GM18907 (cell line): ENCODE results near the gene DSTN.

ENCODE experiments used
- ATAC-seq: cut with Tn5 transposase; IDR thresholded peaks from one replicate; pipeline ENCODE4 v1.9.1; 2021; ENCODE audit warnings: mild to moderate bottlenecking, moderate library complexity; ENCODE audit not compliant: unreplicated experiment

Gene DSTN

DNA sequence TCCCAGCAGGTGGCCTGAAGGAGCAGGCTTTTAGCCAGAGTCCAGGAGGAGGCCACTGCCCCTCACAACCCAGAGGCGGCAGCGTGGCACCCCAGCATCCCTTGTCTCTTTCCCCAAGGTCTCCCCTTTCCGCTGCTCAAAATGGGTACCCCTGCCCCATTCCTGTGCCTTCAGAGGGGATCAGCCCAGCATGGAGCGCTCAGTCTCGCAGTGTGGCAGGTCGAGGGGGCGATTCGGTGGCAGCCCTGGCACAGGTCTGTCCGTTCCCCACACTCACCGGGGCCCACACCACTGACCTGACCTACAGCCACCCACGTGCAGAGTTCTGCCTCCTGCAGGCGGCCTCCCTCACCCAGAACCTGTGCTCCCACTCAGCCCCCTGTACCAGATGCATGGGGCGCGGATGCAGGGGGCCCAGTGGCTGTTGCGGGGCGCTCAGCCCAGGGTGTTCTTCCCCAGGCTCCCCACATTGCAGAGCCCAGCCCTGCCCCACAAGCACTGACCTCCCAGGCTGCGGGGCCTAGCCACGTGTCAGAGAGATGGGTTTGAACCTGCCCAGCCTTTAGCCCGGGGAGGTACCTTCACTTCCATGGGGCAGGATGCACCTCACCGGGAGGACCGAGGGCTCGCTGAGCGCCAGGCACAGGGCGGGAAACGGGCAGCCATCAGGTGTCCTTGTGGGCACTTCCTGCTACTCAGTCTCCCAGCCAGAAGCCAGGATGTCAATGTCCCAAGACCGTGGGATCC lies 41.8 kb downstream of the DSTN start:
- ATAC-seq = no peak

DNA sequence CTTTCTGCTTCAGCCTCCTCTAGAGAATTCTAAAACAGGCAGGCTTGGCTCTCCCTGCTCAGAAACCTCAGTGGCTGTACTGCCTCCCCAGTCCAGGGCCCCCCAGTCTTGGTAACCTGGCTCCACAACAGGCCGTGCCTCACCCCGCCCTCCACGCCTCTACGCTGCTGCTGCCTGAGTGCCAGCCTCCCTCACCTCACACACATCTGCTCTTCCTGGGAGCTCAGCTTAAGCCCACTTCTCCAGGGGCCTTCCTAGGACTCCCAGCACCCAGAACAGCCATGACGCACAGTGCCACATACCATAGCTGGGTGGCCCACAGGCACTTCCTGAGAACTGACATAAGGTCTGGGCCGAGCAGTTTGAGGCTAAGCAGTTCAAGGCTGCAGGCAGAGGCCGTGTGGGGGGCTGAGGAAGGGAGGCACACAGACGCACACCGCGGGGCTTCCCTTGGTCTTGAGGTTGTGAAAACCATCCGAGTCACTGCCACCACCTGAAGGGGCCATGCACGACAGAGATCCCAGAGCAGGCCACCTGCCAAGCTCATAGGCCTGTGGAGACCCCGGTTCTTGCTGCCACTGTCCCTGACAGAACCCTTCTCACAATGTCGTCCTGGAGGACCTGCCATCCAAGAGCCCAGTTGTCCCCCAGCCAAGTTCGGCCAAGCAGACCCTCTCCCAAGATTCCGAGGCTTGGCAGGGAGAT lies 42.6 kb downstream of the DSTN start:
- no peak for ATAC-seq

DNA sequence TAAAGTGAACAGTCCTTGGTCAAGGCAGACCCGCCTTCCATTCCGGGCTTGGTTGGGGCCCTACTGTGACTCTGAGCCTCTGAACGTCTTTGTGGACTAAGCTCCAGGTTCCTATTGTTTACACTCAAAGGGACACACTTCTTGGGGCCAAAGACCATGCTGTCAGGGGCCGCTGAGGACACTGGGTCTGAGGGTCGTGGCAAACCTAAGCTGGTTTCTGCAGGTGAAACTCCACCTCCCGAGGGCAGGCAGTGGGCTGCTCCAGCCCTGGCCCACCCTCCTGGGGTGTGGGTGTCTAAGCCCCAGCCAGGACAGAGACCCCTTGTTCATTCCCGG lies 43.1 kb downstream of the DSTN start:
- ATAC-seq = no peak

DNA sequence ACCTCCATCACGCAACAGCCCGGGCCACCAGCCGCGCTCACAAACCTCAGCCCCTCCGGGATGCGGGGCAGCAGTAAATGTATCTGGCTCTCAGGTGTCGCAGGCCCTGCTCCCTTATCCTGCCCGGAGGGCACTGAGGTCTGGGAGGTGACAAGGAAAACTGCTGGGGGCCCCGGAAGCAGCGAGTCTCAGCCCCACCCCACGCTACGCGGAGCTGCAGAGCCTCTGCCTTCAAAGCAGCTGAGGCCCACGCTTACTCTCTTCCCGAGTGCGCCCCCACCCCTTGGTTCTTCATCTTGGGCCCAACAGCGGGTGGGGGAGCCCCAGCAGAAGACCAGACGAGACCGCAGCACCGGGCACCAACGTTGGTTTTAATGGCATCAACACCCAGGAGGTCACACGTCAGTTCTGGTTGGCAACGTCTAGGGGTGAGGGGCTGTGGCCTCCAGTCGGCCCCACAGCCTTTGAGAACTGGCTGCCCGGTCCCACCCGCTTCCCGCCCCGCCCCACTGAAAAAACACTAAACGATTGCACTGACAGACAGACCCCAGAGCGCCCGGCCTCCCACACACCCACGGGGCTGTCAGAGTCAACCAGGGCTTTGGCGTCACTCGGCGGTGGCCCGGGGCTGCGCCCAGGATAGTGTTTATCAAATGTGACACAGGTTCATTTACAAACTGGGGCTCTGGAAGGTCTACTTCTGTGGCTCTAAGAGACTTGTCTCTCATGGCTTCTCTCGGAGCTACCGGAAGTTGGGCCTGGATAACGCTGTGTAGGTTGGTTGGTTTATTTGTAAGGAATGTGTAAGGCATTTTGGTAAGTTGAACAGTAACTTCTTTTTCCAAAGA lies 43.7 kb downstream of the DSTN start:
- no peak for ATAC-seq

DNA sequence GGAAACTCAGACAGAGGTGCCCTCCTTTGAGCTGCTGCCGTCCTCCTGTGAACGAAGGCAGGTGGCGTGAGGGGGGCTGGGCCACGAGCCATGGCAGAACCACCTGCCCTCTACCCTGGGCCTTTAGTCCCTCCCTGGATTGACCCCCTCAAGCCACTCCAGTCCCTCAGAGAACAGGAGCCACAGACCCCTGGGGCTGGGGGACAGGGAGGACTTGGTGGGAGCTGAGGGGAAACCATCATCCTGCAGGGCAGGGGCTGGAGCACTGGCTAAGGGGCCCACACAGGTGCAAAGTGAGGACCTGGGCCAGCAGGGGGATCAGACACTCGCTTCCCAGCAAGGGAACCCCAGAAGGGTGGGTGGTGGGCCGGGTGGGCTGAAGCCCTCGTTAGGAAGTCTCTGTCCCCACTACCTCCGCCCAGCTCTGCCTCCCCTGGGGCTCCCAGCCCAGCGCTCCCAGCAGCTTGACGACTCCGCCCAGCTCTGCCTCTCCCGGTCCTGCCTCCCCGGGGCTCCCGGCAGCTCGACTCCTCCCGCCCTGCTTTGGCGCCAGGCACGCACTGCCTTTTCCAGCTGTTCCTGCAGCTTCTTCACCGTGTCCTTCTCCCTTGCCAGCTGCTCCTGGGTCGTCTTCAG lies 44.4 kb downstream of the DSTN start:
- ATAC-seq = no peak

DNA sequence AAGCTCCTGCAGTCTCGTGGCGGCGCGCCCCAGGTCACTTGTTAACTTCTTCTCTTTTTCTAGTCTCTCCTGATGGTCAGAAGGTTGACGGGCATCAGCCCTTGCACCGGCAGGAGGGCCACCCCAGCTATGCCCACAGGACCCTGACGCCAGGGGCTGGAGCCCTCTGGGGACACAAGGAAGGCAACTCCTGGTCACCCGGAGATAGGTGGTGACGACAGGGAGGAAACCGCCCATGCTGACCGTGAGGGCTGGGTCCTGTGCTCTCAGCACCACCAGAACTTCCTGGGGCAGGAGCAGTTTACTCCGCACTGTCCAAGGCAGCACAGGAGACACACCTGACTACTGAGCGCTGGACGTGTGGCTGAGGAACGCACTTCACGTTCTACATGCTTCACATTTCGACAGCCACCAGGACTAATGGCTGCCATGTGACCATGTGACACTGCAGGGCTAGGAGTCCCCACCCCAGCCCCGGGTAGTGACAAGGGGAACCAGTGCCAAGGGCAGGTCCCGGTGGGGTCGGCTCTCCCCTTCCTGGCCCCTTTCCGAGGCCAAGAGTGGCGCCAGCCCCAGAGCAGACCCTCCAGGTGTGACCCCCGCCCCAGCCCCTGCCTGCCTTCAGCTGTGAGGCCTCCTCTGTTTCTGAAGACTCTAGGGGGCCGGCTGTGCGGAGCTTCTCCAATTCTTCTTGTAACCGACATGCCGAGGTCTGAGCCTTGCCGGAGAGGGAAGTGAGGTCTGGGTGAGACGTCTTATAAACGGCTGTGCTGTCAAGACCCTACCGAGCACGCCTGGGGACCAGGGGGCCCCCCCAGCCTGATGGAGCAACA lies 45.2 kb downstream of the DSTN start:
- ATAC-seq = no peak

DNA sequence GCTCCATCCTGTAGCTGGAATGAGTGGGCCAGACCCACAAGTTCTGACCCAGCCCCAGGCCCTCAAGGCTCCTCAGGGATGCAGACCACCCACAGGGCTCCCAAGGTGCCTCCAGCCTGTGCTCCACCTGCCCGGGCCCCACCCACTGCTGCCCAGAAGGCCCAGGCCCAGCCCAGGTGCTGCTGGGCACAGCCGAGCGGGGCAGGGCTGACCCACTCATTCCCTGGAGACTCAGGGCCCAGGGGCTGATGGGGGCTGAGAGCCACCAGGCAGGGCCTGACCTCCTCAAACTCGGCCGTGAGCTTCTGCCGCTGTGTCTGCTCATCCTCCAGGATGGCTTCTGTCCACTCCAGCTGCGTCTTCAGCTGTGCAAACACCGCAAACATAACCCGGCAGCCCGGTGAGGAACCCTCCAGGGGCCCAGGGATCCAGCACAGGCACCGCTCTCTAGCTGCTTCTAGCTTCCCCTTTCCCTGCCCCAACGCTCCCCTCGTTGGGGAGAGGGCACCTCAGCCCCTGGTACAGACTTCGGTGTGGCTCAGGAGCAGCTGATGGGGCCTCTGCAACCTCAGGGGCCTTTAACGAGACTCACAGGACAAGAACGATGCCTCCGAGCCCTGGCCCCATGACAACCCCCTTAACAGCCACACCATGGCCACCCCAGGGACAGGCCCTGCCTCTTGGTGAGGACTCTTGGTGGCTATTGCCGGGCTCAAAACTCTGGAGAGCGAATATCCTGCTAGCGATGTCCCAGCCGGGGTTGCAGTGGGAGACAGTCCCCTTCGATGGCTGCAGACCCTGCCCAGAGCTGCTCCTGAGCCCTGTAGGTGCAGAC lies 46.0 kb downstream of the DSTN start:
- no peak for ATAC-seq

DNA sequence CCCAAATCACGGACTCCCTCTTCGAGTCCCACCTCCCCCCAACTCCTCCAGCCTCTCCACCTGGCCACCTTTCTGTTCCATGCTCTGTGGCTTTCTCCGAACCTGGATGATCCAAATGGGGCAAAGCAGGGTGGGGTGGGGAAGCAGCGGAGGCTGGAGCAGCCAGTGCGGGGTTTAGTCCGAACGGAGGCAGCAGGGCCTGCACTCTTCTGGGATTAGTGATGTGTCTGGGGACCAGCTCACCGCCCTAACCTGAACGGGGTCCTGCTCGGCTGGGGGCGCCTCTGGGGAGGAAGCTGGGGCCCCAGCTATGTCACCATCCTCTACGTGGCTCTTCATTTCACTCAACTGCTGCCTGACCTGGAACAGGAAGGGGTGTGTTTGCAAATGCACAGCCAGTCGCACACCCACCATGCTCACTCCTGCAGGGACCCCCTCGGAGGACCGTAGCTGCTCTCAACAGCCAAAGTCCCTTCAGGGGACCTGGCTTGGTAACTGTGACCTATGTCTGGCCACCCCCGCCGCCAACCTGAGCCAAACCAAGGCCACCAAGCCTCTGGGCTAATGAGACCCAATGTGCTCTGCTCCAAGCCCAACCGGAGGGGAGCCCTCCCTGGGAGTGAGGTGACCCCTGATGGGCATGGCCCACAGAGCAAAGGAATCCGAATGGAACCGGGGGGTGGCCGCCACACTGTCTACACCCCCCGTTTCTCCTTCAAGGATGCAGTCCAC lies 46.8 kb downstream of the DSTN start:
- no peak for ATAC-seq

DNA sequence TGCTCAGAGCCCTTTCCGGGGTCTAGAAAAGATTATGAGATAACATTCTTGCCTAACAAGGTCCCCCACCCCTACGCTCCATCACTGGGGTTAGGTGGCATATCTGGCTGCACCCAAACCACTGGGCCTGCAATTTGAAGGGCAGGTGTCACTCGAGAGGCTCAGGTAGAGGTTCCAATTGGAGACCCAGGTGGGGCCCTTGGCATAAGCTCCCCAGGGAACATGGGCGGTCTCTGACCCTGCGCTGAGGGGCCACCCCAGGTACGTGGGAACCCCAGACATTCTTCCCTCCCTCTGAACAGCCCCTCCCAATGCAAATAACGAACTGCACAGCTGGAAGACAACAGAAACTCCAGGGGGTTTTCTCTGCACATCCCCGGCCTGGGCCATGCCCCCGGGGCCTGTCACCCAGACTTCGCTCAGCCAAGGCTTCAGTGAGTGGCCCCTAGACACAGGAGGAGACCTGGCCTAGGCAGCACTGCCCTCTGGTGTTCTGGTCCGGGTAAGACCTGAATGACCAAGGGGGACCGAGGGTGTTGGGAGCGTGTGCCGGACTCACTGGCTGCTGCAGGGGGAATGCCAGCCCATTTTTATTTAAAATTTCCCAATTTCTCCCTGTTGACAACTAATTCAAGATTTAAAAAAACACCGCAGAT lies 47.5 kb downstream of the DSTN start:
- no peak for ATAC-seq

DNA sequence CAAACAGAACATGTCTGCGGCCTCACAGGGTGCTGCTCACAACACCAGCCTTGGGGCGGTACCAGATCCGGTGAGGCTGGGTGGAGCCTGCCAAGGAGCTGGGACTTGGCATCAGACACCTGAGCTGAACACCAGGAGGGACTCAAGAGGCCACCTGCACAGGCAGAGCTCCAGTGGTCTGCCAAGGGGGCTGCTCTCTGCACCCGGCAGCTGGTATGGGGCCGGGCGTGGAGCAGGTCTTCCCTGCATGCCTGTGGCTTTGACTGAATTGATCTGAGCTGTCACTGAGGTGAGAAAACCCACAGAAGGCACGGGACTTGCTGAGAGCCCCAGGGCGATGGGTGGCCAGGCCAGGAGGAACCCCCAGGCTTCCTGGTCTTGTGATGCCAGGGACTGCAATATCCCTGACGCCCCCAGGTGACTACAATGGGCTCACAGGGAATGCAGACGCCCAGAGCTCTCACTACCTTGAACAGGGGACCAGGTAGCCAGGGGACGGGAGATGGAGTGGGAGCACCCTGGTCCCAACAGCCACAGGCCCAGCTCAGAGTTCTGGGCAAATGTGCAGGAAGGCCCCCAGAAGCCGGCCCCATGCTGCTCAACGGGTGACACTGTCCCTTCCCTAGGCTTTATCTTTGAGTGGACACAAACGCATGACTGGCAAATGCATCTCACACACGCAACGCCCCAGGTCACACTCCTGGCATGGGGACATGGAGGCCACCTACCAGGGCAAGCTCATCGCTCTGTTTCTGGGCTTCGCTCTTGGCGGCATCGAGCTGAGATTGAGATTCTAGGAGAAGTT lies 48.2 kb downstream of the DSTN start:
- no peak for ATAC-seq

GRCh38 chr20:17618673-17619013 lies 48.8 kb downstream of the DSTN start:
- no peak for ATAC-seq

- no peak for ATAC-seq
These were observed 49.6 kb downstream of the DSTN start for GRCh38 chr20:17619351-17620093.

- ATAC-seq = no peak
These were observed 50.7 kb downstream of the DSTN start for GRCh38 chr20:17620371-17621228.

DNA sequence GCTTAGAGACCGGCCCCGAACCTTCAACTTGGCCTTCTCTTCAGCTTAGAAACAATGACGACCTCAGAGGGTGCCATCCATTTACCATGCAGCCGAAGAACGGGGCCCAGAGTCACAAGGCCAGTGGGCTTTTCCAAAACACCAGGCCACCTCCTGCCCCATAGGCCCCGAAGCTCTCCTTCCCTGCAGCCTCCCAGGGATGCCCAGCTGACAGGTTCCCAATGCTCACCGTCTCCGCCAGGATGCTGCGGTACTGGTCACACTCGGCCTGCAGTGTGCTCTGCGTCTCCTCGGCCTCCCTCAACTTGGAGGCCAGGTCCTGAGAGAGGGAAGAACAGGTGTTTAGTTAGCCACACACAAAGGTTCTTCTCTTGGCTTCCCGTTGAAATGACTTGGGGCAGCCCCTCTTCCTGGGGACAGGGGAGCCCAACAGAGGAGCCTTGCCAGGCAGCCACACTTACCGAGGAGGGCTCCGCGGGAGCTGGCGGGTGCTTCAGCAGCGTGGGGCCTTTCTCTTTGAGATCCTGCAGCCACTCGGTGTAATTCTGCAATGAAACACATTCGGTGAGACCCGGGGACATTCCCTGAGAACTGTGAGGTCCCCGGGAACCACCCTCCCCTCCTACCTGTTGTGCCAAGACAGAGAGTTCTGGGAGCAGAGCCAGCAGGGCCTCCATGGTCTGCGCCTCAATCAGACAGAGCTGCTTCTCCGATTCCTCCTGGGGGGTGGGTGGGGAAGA lies 51.5 kb downstream of the DSTN start:
- ATAC-seq = no peak

- no peak for ATAC-seq
These were observed 52.4 kb downstream of the DSTN start for GRCh38 chr20:17622086-17622850.
